ENCODE data around the gene IGSF8.

IGSF8 gene

GRCh38 chr1:160097911-160098851 lies at the start of gene IGSF8:
IGSF8 (minus strand) TSS chr1:160098619; CDS start chr1:160098472, 147 bp downstream.
- in situ Hi-C loops (cut with MboI; ENCODE audit: low pct_unique_long_range_greater_than_20kb, low sequenced_read_pairs, unreplicated experiment), result no loop called here
- TF ChIP-seq, protein P1, sequence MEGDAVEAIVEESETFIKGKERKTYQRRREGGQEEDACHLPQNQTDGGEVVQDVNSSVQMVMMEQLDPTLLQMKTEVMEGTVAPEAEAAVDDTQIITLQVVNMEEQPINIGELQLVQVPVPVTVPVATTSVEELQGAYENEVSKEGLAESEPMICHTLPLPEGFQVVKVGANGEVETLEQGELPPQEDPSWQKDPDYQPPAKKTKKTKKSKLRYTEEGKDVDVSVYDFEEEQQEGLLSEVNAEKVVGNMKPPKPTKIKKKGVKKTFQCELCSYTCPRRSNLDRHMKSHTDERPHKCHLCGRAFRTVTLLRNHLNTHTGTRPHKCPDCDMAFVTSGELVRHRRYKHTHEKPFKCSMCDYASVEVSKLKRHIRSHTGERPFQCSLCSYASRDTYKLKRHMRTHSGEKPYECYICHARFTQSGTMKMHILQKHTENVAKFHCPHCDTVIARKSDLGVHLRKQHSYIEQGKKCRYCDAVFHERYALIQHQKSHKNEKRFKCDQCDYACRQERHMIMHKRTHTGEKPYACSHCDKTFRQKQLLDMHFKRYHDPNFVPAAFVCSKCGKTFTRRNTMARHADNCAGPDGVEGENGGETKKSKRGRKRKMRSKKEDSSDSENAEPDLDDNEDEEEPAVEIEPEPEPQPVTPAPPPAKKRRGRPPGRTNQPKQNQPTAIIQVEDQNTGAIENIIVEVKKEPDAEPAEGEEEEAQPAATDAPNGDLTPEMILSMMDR (IDR thresholded peaks at IDR 0.05; ENCODE audit: extremely low read depth, insufficient read depth, missing control alignments), result no peak
- no peak for DNase-seq (ENCODE audit: low spot score)

DNA sequence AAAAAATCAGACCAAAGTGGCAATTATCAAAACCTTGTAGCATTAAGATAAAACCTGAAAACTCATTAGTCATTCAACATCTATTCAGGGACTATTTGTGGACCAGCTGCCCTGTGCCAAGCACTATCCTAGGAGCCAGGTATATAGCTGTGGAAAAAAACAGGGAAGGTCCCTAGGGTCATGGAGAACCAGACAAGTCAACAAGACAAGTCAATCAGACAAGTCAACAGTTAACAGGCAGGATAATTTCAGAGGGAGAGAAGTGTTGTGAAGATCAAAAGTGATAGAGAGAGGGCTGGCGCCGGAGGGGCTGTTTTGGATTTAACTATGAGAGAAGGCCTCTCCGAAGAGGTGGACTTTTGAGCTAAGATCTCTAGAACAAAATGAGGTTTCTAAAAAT lies 49.7 kb upstream of the IGSF8 start:
- no peak for DNase-seq (ENCODE audit: low spot score)
- in situ Hi-C loops (cut with MboI; ENCODE audit: low pct_unique_long_range_greater_than_20kb, low sequenced_read_pairs, unreplicated experiment), result no loop called here
- TF ChIP-seq, protein P1 (IDR thresholded peaks at IDR 0.05; ENCODE audit: extremely low read depth, insufficient read depth, missing control alignments), result no peak

GRCh38 chr1:160146107-160146506 lies 47.7 kb upstream of the IGSF8 start:
- in situ Hi-C loops (cut with MboI; ENCODE audit: low pct_unique_long_range_greater_than_20kb, low sequenced_read_pairs, unreplicated experiment), result no loop called here
- TF ChIP-seq, protein P1 (IDR thresholded peaks at IDR 0.05; ENCODE audit: extremely low read depth, insufficient read depth, missing control alignments), result no peak
- no peak for DNase-seq (ENCODE audit: low spot score)

DNA sequence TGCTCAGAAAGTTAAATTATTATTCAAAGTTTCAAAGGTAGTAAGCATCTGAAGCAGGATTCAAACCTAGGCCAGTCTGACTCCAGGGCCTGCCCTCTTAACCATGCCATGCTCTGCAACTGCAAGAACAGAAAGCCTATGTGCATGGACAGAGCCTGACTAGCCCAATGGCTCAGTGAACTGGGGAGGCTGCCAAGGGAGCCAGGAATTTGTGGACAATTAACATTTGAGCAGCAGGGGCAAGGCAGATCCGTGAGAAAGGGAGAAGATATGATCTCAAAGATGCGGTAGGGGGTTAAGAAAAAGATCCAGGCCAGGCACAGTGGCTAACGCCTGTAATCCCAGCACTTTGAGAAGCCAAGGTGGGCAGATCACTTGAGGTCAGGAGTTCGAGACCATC lies 46.5 kb upstream of the IGSF8 start:
- TF ChIP-seq, protein P1 (IDR thresholded peaks at IDR 0.05; ENCODE audit: extremely low read depth, insufficient read depth, missing control alignments), result no peak
- in situ Hi-C loops (cut with MboI; ENCODE audit: low pct_unique_long_range_greater_than_20kb, low sequenced_read_pairs, unreplicated experiment), result no loop called here
- no peak for DNase-seq (ENCODE audit: low spot score)

- in situ Hi-C loops (cut with MboI; ENCODE audit: low pct_unique_long_range_greater_than_20kb, low sequenced_read_pairs, unreplicated experiment), result no loop called here
- no peak for DNase-seq (ENCODE audit: low spot score)
- TF ChIP-seq, protein P1 (IDR thresholded peaks at IDR 0.05; ENCODE audit: extremely low read depth, insufficient read depth, missing control alignments), result no peak
Measured at GRCh38 chr1:160143695-160144094, 45.3 kb upstream of the IGSF8 start.

DNA sequence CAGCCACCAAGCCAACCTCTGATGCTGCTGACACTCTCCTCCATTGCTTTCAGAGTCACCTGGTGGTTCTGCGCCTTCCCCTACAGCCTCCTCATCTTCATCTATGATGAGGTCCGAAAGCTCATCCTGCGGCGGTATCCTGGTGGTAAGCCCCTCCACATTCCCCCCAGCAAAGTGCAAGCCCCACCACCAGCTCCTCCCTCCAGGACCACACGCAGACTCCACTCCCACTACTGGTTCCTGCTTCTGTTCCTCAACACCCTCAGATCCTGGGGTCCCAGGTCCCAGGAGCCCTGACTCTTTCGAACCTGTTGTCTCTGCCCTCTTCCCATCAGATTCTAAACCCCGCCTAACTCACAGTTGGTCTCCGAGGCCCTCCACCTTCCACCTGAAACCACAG lies 41.4 kb upstream of the IGSF8 start:
- in situ Hi-C loops (cut with MboI; ENCODE audit: low pct_unique_long_range_greater_than_20kb, low sequenced_read_pairs, unreplicated experiment), result no loop called here
- no peak for DNase-seq (ENCODE audit: low spot score)
- TF ChIP-seq, protein P1 (IDR thresholded peaks at IDR 0.05; ENCODE audit: extremely low read depth, insufficient read depth, missing control alignments), result no peak

Data from GM13977 (cell line).